Activated T-helper 1 cell treated with anti-CD3 and anti-CD28 coated beads, Interleukin-12 subunit alpha, Interleukin-12 subunit beta, Interleukin-2, Interleukin-4 antibody, amounts not matched to agents 30 ng/mL and 10 ng/mL and 1 ng/mL, durations not matched to agents 14 hours and 24 hours and 36 hours (primary cell): ENCODE measurements around the gene PPP1R9B. TPM values are rescaled to one million over a fixed set of nuclear protein-coding genes. Genes with fewer than 3 reads are reported as not detected.
A peak's percentile ranks its signal among the peaks of the same experiment; 100 is the strongest.

Source experiments
- DNase-seq: peaks from one replicate; pipeline ENCODE4 v3.0.0; 2021; ENCODE audit warnings: low spot score
- H3K27ac Mint-ChIP-seq: one replicate; pipeline ENCODE4 v1.8.0; 2021; ENCODE audit warnings: mild to moderate bottlenecking, mixed read lengths
- H3K27me3 Mint-ChIP-seq: one replicate; pipeline ENCODE4 v1.8.0; 2022; ENCODE audit warnings: mild to moderate bottlenecking, moderate library complexity, mixed read lengths; ENCODE audit not compliant: insufficient read depth
- H3K36me3 Mint-ChIP-seq: one replicate; pipeline ENCODE4 v1.8.0; 2021; ENCODE audit warnings: low read depth, mixed read lengths
- H3K4me1 Mint-ChIP-seq: one replicate; pipeline ENCODE4 v1.8.0; 2021; ENCODE audit warnings: low read depth, mixed read lengths
- H3K4me3 Mint-ChIP-seq: one replicate; pipeline ENCODE4 v1.8.0; 2021; ENCODE audit warnings: mild to moderate bottlenecking, moderate library complexity, mixed read lengths
- H3K9me3 Mint-ChIP-seq: one replicate; pipeline ENCODE4 v1.8.0; 2021; ENCODE audit warnings: mixed read lengths
- intact Hi-C: fragments of 100-400 bp; cut with micrococcal nuclease; formaldehyde crosslinking; loops from one replicate; pipeline ENCODE4 v1.15.1; 2024
- total RNA-seq: library from RNA; stranded (reverse); gene quantifications from 2 replicates; pipeline ENCODE4 v1.2.3, GENCODE V29; 2022

Gene PPP1R9B
- total RNA-seq, 1 donor from 2014 or later: 97.1 TPM

- intact Hi-C loops: no loop called here
- Mint-ChIP-seq H3K4me3 (no peak overlapping the region), H3K27me3 (peaks cover 23% of the 10 kb centered on the region), H3K27ac (no peak overlapping the region), H3K4me1 (peaks cover 14% of the 10 kb centered on the region), H3K36me3 (peaks cover 4% of the 10 kb centered on the region), H3K9me3 (no peaks in the 10 kb centered on the region)
- no peak for DNase-seq
Measured at GRCh38 chr17:50111673-50112655, 38.5 kb downstream of the PPP1R9B start.

DNA sequence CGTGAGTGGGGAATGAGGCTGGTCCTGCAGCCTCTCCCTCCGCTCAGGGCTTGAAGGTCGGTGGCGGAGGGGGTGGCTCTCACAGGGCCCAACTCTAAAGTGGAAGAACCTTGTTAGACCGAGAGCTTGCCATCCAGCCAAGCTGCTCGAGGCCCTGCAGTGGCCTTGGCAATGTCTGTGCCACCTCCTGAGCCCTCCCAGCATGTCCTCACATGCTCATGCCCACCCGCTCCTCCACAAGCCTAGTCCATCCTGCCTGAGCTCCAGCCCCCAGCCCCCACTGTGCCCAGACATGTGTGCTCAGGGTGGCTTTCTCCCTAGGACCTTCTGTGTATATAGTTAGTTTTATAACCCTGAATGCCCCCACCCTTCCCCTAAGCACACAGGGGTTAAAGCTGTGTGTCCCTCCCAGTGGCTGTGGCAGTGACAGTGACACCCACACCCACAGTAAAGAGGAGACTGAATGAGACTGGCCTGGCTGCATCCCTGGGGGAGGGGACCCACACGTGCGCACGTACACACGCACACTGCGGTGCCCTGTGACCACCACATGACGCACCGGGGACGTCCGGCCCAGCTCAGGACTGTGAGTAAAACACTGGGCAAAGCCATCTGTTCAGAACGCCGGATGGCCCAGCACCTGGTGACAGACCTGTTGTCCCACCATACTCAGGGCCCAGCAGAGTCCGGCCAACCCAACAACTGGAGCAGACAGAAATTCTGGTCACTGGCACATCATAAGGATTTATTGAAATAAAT lies 39.7 kb downstream of the PPP1R9B start:
- intact Hi-C loops: no loop called here
- Mint-ChIP-seq H3K36me3 (peaks cover 4% of the 10 kb centered on the region), H3K4me3 (no peak overlapping the region)

DNA sequence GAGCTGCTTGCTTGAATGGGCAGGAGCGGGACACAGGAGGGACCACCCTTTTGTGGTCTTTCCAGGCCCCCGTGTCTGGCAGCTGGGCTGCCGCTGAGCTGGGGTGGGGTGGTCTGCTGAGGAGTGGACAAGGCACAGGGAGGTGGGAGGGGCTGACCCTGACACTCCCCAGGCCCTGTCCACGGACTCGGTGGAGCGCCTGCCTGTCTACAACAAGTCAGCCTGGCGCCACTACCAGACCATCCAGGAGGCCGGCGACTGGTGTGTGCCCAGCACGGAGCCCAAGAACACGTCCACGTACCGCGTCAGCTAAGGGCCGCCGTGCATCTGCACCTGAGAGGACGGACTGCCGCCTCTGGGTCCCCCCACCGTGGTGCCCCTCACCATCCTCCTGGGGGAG lies 40.7 kb downstream of the PPP1R9B start:
- intact Hi-C loops: no loop called here
- H3K27ac Mint-ChIP-seq: no peak overlapping the region

More for the DNA sequence above, 39.7 kb downstream of the PPP1R9B start:
- peaks cover 13% of the 10 kb centered on the region for H3K27me3 Mint-ChIP-seq
- peaks cover 9% of the 10 kb centered on the region for H3K4me1 Mint-ChIP-seq
- no peak overlapping the region for H3K27ac Mint-ChIP-seq
- H3K9me3 Mint-ChIP-seq: no peaks in the 10 kb centered on the region
- DNase-seq: no peak

DNA sequence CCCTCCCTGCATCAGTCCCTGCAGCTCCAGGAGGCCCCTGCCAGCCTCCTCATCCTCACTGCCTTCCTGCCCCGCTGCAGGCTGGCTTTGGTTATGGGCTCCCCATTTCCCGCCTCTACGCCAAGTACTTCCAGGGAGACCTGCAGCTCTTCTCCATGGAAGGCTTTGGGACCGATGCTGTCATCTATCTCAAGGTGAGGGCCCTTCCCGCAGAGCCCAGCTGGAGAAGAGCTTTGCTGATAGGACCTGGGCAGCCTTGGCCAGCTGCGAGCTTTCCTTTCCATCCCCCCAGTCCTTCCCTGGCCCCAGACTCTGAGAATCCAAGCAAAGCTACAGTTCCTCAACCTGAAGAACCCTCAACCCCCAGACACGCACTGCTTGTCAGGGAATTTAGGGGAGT lies 41.3 kb downstream of the PPP1R9B start:
- no peak overlapping the region for H3K4me3 Mint-ChIP-seq
- no peaks in the 10 kb centered on the region for H3K4me1 Mint-ChIP-seq
- H3K36me3 Mint-ChIP-seq: peaks cover 4% of the 10 kb centered on the region
- no peak overlapping the region for H3K27ac Mint-ChIP-seq
- peaks cover 1% of the 10 kb centered on the region for H3K27me3 Mint-ChIP-seq
- intact Hi-C loops: no loop called here
- no peaks in the 10 kb centered on the region for H3K9me3 Mint-ChIP-seq
- DNase-seq: no peak

More for the DNA sequence above, 40.7 kb downstream of the PPP1R9B start:
- Mint-ChIP-seq H3K36me3 (peaks cover 4% of the 10 kb centered on the region), H3K4me1 (peaks cover 3% of the 10 kb centered on the region), H3K9me3 (no peaks in the 10 kb centered on the region), H3K4me3 (no peak overlapping the region), H3K27me3 (peaks cover 5% of the 10 kb centered on the region)
- no peak for DNase-seq

- DNase-seq: no peak
Measured at GRCh38 chr17:50108556-50108955, 41.9 kb downstream of the PPP1R9B start.

DNA sequence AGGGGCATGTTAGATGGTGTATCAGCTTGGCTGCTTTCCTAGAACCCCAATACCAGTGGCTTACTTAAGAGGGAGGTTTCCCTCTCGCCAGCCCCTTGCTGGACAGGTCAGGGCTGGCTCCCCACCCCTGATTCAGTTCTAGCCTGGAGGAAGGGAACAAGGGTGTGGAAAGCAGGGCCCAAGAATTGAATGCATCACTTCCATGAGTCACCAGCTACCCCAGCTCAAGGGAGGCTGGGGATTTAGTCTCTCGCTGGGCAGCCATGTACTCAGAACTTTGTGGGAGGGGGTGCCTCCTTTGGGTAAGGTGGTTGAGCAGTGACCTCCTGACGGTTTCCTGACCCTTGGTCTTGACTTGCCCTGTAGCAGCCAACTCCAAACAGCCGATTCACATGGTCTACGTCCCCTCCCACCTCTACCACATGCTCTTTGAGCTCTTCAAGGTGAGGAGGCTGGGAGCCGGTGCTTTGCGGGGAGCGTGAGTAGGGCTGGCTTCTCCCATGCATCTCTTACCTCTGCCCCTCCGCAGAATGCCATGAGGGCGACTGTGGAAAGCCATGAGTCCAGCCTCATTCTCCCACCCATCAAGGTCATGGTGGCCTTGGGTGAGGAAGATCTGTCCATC lies 42.6 kb downstream of the PPP1R9B start:
- intact Hi-C loops: no loop called here
- DNase-seq: no peak
- Mint-ChIP-seq H3K36me3 (peaks cover 4% of the 10 kb centered on the region), H3K4me1 (no peaks in the 10 kb centered on the region), H3K4me3 (no peak overlapping the region), H3K27ac (no peak overlapping the region), H3K9me3 (no peaks in the 10 kb centered on the region), H3K27me3 (peaks cover 1% of the 10 kb centered on the region)

More at GRCh38 chr17:50108556-50108955, 41.9 kb downstream of the PPP1R9B start:
- peaks cover 1% of the 10 kb centered on the region for H3K27me3 Mint-ChIP-seq
- peak overlapping the region; percentile 29 for H3K27ac Mint-ChIP-seq
- H3K36me3 Mint-ChIP-seq: peaks cover 4% of the 10 kb centered on the region
- H3K9me3 Mint-ChIP-seq: no peaks in the 10 kb centered on the region
- no peak overlapping the region for H3K4me3 Mint-ChIP-seq
- intact Hi-C loops: no loop called here
- H3K4me1 Mint-ChIP-seq: no peaks in the 10 kb centered on the region

DNA sequence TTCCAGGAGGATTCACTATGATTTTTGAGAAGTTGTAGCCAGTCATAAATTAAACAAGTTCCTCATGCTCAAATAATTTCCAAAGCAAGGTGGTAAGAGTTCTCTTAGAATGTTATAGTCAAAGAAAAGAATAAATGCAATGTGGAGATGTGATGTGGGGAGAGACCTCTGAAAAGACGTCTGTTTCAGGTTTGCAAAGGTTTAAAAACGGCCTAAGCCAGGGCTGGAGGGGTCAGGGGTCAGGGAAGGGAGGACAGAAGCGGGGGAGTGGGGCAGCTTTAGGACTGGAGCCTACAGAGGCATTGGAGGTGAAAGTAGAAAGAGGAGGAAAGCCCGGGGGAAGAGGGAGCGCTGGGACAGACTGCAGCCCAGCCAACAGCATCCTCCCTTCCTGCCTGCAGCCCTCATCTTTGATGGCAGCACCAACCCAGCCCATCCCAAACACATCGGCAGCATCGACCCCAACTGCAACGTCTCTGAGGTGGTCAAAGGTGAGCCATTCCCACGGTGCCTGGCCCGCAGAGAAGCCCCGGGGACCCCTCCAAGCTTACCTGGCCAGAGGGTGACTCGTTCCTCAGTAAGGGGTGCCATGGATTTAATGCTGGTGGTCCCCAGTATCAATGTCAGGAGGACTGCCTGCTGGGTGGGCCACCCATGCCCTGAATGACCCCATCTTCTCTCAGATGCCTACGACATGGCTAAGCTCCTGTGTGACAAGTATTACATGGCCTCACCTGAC lies 43.9 kb downstream of the PPP1R9B start:
- Mint-ChIP-seq H3K36me3 (peaks cover 4% of the 10 kb centered on the region), H3K27ac (no peak overlapping the region), H3K4me3 (no peak overlapping the region), H3K27me3 (peaks cover 1% of the 10 kb centered on the region), H3K9me3 (no peaks in the 10 kb centered on the region), H3K4me1 (no peaks in the 10 kb centered on the region)
- DNase-seq: no peak
- intact Hi-C loops: no loop called here

- H3K27me3 Mint-ChIP-seq: peaks cover 1% of the 10 kb centered on the region
- H3K36me3 Mint-ChIP-seq: peaks cover 4% of the 10 kb centered on the region
- H3K4me1 Mint-ChIP-seq: peaks cover under 1% of the 10 kb centered on the region
- no peaks in the 10 kb centered on the region for H3K9me3 Mint-ChIP-seq
- H3K4me3 Mint-ChIP-seq: no peak overlapping the region
- H3K27ac Mint-ChIP-seq: no peak overlapping the region
- DNase-seq: no peak
- intact Hi-C loops: no loop called here
Measured at GRCh38 chr17:50105811-50106210, 44.7 kb downstream of the PPP1R9B start.

DNA sequence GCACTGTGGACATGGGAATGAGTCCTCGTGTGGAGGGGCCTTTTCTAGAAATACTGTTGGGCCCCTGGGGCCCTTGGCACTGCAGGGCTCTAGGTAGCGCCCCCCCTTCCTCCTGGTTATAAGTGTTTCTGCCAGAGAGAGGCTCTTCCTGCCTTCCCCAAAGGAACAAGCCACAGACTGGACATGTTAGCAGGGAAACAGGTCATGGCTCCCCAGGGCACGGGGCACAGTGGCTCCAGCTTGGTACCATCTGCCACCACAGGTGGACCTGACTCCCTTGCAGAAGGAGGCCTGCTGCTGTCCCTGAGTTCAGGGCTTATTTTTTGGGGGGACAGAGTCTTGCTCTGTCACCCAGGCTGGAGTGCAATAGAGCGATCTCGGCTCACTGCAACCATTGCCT lies 46.5 kb downstream of the PPP1R9B start:
- no peak overlapping the region for H3K27ac Mint-ChIP-seq
- peaks cover 11% of the 10 kb centered on the region for H3K4me1 Mint-ChIP-seq
- intact Hi-C loops: no loop called here
- H3K27me3 Mint-ChIP-seq: peaks cover 1% of the 10 kb centered on the region
- H3K36me3 Mint-ChIP-seq: peaks cover 4% of the 10 kb centered on the region
- H3K4me3 Mint-ChIP-seq: no peak overlapping the region
- no peak for DNase-seq
- no peaks in the 10 kb centered on the region for H3K9me3 Mint-ChIP-seq

GRCh38 chr17:50103252-50103651 lies 47.2 kb downstream of the PPP1R9B start:
- intact Hi-C loops: no loop called here
- Mint-ChIP-seq H3K36me3 (peaks cover 6% of the 10 kb centered on the region), H3K4me3 (no peak overlapping the region), H3K9me3 (no peaks in the 10 kb centered on the region), H3K27ac (no peak overlapping the region), H3K27me3 (no peaks in the 10 kb centered on the region), H3K4me1 (peaks cover 11% of the 10 kb centered on the region)
- no peak for DNase-seq

GRCh38 chr17:50102164-50102991 lies 48.1 kb downstream of the PPP1R9B start:
- Mint-ChIP-seq H3K27me3 (no peaks in the 10 kb centered on the region), H3K9me3 (no peaks in the 10 kb centered on the region), H3K4me1 (peaks cover 11% of the 10 kb centered on the region), H3K27ac (no peak overlapping the region), H3K36me3 (peaks cover 7% of the 10 kb centered on the region), H3K4me3 (no peak overlapping the region)
- intact Hi-C loops: no loop called here
- DNase-seq: no peak
